ENCODE results near the gene CDK5RAP3.
"Not testable (repeated sequence)": the region's sequence is repeated elsewhere in the genome, so short reads cannot be mapped to it uniquely, and the experiment has no call there.

Gene CDK5RAP3

GRCh38 chr17:47975189-47975822 lies 4.4 kb downstream of the CDK5RAP3 start:
- no peak for DNase-seq (ENCODE audit: low spot score)

GRCh38 chr17:47975823-47976205 lies 4.9 kb downstream of the CDK5RAP3 start:
- no peak for DNase-seq (ENCODE audit: low spot score)

GRCh38 chr17:47978324-47978723 lies 7.4 kb downstream of the CDK5RAP3 start:
- peak; percentile 84 for DNase-seq (ENCODE audit: low spot score)

GRCh38 chr17:47980541-47980940 lies 9.6 kb downstream of the CDK5RAP3 start:
- no peak for DNase-seq (ENCODE audit: low spot score)

GRCh38 chr17:47981462-47981861 lies 10.5 kb downstream of the CDK5RAP3 start:
- DNase-seq (ENCODE audit: low spot score) = no peak

GRCh38 chr17:47982091-47982617 lies 11.2 kb downstream of the CDK5RAP3 start:
- DNase-seq (ENCODE audit: low spot score) = no peak

- no peak for DNase-seq (ENCODE audit: low spot score)
These were observed 11.9 kb downstream of the CDK5RAP3 start for GRCh38 chr17:47982645-47983390.

- DNase-seq (ENCODE audit: low spot score) = no peak
These were observed 12.7 kb downstream of the CDK5RAP3 start for GRCh38 chr17:47983492-47984223.

- no peak for DNase-seq (ENCODE audit: low spot score)
These were observed 15.6 kb downstream of the CDK5RAP3 start for GRCh38 chr17:47986520-47986919.

- no peak for DNase-seq (ENCODE audit: low spot score)
These were observed 16.4 kb downstream of the CDK5RAP3 start for GRCh38 chr17:47987240-47987835.

- DNase-seq (ENCODE audit: low spot score) = not testable (repeated sequence)
These were observed 17.5 kb downstream of the CDK5RAP3 start for GRCh38 chr17:47988445-47988844.

GRCh38 chr17:47989159-47989558 lies 18.2 kb downstream of the CDK5RAP3 start:
- DNase-seq (ENCODE audit: low spot score) = no peak

GRCh38 chr17:47989700-47990099 lies 18.8 kb downstream of the CDK5RAP3 start:
- no peak for DNase-seq (ENCODE audit: low spot score)

- no peak for DNase-seq (ENCODE audit: low spot score)
These were observed 20.2 kb downstream of the CDK5RAP3 start for GRCh38 chr17:47990962-47991731.

- no peak for DNase-seq (ENCODE audit: low spot score)
These were observed 21.3 kb downstream of the CDK5RAP3 start for GRCh38 chr17:47992216-47992615.

- no peak for DNase-seq (ENCODE audit: low spot score)
These were observed 22.2 kb downstream of the CDK5RAP3 start for GRCh38 chr17:47993031-47993564.

- DNase-seq (ENCODE audit: low spot score) = no peak
These were observed 23.1 kb downstream of the CDK5RAP3 start for GRCh38 chr17:47993964-47994363.

GRCh38 chr17:47994724-47995123 lies 23.8 kb downstream of the CDK5RAP3 start:
- DNase-seq (ENCODE audit: low spot score) = no peak

GRCh38 chr17:47995241-47995935 lies 24.5 kb downstream of the CDK5RAP3 start:
- no peak for DNase-seq (ENCODE audit: low spot score)

- no peak for DNase-seq (ENCODE audit: low spot score)
These were observed 25.3 kb downstream of the CDK5RAP3 start for GRCh38 chr17:47996201-47996600.

- no peak for DNase-seq (ENCODE audit: low spot score)
These were observed 26.7 kb downstream of the CDK5RAP3 start for GRCh38 chr17:47997586-47997985.

Data from germinal center (tissue), 1 donor.